ENCODE results near the gene PRKRIP1.
"Not testable (repeated sequence)": the region's sequence is repeated elsewhere in the genome, so short reads cannot be mapped to it uniquely, and the experiment has no call there.

The PRKRIP1 gene, protein sequence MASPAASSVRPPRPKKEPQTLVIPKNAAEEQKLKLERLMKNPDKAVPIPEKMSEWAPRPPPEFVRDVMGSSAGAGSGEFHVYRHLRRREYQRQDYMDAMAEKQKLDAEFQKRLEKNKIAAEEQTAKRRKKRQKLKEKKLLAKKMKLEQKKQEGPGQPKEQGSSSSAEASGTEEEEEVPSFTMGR

DNA sequence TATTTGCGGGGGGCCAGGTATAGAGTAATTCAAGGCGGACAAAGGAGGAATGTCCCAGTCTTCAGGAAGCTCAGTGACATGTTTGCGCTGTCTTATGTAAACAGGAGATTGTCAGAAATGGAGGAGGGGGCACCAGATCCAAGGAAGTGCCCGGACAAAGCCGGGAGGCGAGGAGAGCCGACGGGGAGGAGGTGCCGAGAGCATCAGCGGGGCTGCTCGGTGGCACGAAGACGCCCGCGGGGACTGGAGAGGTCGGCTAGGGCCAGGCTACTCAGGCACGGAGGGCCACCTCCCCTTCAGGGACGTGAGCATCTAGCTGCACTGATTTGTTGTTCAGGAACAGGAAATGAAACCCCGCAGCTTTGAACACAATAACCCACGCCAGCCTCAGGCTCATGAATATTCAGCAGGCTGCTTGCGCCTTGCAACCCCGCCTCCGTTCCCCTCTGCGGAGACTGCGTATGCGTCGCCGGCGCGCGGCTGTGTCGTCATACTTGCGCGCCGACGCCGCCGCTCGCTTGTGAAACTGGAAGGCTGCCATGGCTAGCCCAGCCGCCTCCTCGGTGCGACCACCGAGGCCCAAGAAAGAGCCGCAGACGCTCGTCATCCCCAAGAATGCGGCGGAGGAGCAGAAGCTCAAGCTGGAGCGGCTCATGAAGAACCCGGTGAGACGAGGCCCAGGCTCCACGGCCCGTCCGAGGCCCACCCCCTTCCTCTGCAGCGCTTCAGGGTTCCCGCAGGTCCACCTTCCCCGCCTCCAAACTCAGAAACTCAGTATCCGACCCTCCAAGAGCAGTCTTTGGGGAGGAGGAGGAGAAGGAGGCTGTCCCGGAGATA, at the start of gene PRKRIP1:
Gene PRKRIP1, plus strand, starts transcription at position 491 of the 837 bp plus-strand sequence. Its CDS starts 49 bp downstream, at position 540.
- peak; percentile 88 for DNase-seq

DNA sequence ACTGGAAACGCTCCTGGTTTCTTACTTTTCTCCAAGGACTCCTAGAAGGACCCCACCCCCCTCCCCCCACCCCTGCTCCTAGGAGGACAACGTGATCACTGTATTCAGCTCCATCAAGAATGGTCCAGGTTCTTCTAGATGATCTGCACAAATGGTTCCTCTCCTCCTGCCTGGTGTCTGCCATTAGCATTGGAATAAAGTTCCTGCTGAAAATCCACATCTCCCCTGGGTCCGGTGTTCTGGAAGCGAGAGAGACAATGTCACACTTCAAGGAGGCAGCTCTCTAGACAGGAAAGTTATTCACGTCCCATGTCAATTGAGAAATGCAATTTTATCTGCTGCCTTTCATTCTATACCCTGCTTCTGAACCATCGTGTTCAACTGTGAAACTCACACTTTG, 49.2 kb upstream of the PRKRIP1 start:
- not testable (repeated sequence) for DNase-seq

DNA sequence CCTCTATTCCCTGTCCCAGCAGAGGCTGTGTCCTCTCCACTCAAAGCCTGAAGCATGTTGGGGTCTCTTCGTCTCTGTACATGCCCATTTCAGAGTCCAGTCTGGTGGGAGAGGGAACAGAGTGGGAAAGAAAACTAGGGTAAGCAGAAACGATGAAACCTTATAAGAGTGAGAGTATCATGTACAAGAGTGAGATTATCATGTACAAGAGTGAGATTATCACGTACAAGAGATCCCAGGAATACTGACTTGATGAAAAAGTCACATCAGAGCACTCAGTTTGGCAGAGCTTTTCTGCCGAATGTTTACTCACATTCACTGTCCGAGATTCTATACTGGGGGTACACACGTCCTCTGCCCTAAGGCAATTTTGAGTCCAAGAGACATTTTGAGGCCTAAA, 39.8 kb upstream of the PRKRIP1 start, which contains the start of gene SPDYE6:
Gene SPDYE6, minus strand, starts transcription at position 101 of the 400 bp plus-strand sequence. CDS start 421 bp downstream, outside the sequence.
- DNase-seq = not testable (repeated sequence)

DNA sequence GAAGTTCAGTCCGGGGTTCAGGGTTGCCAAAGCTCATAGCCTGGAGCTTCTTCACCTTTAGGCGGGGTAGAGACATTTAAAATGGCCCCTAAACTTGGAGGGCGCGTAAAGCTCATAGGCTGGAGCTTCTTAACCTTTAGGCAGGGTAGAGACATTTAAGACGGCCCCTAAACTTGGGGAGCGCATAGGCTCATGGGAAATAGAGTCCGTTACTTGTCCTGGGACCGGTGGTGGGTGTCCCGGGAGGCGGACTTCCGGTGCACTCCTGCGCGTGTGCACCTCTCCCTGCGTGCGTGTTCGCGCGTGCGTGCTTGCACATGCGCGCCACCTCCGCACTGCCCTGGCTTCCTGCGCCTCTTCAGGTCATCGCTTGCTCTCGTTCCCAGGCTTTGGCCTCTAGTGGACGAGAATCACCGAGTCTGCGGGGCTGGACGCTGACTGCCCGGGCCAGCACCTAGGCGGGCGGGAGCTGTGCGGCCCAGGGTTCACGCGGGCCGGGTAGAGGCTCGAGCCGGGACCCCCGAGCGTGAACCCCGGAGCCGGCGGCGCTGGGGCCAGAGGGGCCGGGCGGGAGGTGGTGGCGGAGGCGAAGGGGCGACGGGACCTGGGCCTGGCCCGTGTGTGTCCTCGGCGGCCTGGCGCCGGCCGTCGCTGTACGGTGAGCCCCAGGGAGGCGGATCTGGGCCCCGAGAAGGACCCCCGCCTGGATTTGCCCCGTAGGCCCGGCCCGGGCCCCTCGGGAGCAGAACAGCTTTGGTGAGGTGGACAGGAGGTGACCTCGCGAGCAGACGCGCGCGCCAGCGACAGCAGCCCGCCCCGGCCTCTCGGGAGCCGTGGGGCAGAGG, 32.4 kb upstream of the PRKRIP1 start:
- DNase-seq = peak; percentile 94

DNA sequence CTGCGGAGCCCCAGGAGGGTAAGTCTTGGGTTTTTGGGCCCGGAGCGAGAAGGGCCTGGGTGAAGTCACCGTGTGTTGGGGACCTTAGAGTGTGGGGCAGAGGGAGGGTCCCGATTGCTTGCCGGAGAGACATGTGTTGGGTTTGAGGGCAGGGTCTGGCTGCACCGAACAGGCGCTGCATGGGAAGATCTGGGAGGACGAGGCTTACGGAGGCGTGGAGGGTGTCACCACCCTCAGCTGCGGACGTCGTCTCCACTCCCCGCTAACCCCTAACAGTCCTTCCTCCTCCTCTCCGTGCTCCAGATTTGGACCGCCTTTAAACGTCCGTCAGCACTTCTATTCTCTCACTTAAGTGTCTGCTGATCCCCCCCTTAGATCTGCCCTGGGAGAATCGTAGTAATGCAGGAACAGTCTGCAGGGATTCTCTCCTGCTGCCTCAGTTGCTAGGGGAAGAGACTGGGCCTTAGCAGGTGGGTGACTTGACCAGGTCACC, 31.7 kb upstream of the PRKRIP1 start:
- not testable (repeated sequence) for DNase-seq

DNA sequence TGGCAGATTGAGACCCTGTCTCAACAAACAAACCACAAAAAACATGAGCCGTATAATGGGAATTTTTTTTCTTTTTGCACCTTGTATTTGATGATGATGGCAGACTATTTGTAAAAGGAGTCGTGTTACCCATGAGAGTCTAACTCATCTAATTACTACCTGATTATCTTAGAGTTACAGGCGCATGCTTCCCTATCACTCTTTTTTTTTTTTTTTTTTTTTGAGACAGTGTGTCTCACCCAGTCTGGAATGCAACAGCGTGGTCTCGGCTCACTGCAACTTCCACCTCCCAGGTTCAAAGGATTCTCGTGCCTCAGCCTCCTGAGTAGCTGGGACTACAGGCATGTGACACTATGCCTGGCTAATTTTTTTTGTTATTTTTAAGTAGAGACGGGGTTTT, 30.8 kb upstream of the PRKRIP1 start:
- not testable (repeated sequence) for DNase-seq

DNA sequence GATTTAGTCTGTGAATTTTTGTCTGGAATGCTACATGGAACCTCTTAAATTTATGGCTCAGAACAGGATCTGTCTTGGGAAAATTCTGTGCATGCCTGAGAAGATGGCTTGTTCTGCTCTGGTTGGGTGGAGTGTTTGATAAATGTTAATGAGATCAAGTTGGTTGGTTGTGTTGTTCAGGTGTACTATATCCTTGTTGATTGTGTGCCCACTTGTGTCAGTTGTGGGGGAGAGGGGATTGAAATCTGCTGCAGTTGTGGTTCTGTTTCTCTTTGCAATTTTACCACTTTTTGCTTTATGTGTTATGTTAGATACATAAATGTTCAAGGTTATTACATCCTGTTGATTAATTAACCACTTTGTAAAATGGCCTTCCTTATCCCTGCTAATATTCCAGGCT, 26.1 kb upstream of the PRKRIP1 start:
- not testable (repeated sequence) for DNase-seq

DNA sequence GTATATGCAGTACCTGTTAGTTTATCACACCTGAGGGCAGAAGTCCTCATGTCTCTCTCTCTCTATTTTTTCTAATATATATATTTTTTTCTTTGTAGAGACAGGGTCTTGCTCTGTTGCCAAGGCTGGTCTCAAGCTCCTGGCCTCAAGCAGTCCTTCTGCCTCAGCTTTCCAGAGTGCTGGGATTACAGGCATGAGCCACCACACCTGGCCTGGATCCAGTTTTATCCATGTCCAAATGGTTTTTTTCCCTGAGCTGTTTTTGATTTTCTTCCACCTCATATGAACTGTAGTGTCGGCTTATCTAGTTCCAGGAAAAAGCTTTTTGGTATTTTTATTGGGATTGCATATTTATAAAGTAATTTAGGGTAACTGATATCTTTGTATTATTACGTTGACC, 23.4 kb upstream of the PRKRIP1 start:
- not testable (repeated sequence) for DNase-seq

DNA sequence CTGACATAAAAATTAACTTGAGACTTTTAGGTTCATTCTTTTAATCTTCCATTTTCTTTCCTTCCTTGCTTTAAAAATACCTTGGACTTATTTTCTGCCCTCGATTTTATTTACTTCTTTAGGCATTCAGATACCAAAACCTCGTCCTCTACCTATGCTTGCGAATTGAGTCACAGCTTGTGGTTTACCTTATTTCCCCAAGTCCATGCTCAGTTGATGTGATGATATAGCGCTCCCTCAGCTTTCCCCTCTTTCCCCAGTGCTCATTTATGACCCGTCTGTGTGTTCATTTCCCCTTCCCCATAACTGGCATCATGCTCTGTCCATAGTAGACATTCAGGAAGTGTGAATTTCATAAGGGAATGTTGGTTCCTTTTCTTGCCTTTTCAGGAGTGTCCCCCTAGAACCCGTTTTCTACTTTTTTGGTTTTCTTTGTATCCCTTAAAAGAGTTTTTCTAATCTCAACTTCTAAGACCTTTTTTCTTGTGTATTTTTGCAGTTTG, 19.1 kb upstream of the PRKRIP1 start:
- no peak for DNase-seq

DNA sequence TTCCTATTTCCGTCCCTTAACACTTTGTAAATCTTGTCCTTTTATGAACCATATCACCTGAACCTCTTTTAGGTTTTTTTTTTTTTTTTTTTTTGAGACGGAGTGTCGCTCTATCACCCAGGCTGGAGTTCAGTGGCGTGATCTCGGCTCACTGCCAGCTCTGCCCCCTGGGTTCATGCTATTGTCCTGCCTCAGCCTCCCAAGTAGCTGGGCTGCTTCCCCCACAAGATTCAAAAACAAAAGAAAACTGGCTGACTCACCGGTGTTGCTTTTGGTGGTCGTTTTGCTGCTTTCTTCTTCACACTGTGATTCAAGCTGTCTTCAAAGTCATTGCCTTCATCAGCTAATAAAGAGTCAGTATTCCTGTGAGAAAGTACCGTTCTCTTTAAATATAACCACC, 15.3 kb upstream of the PRKRIP1 start:
- DNase-seq = not testable (repeated sequence)

DNA sequence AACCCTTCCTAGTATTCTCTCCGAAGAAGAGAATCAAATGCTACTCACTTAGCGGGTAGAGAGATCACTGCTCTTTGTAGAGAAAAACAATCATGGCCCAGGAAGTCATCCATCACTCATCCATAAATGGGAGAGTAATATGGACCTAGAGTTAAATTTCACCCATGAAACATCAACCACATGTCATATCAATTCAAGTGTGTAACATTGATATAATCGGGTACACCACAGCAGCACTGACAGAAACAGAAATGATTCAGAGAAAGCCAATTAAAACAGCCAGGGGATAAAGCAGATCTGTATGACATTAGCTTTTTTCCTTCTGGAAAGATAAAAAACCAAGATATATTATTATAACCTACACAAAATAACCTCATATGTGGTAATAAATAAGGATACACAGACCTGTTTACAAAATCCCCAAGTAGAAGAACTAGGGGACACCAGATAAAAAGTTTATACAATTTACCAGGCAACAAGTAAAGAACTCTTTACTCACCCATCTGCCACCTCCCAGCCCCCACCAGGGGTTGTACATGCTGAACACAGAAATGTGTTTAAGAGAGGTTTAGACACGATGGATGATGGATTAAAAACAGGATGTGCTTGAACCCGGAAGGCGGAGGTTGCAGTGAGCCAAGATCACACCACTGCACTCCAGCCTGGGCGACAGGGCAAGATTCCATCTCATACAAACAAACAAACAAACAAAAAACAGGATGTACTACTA, 14.3 kb upstream of the PRKRIP1 start:
- DNase-seq = not testable (repeated sequence)

DNA sequence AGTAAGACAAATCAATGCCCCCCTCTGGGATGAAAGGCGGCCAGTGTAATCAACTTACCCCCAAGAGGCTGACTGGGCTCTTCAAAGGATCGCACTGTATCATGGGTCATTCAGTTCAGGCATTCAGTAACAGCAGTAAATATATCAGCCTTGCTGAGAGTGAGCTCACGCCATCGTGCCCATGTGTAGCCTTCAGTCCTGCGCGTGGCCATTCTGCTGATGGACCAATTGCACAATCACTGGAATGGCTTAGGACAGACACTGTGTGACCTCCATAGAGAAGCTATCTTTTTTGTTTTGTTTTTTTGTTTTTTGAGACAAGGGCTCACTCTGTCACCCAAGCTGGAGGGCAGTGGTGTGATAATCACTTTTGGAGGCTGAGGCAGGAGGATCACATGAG, 9.1 kb upstream of the PRKRIP1 start:
- no peak for DNase-seq

DNA sequence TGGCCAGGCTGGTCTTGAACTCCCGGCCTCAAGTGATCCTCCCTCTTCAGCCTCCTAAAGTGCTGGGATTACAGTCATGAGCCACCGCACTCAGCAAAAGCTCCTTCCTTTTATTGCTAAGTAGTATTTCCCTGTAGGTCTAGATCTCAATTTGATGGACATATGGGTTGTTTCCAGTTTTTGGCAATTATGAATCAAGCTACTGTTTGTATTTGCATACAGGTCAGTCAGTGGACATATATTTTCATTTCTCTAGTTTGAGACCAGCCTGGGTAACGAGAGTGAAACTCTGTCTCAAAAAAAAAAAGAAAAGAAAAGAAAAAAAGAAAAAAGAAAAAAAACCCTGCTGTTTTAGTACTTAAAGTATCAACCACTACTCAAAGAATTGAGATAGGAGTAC, 6.4 kb upstream of the PRKRIP1 start:
- no peak for DNase-seq

DNA sequence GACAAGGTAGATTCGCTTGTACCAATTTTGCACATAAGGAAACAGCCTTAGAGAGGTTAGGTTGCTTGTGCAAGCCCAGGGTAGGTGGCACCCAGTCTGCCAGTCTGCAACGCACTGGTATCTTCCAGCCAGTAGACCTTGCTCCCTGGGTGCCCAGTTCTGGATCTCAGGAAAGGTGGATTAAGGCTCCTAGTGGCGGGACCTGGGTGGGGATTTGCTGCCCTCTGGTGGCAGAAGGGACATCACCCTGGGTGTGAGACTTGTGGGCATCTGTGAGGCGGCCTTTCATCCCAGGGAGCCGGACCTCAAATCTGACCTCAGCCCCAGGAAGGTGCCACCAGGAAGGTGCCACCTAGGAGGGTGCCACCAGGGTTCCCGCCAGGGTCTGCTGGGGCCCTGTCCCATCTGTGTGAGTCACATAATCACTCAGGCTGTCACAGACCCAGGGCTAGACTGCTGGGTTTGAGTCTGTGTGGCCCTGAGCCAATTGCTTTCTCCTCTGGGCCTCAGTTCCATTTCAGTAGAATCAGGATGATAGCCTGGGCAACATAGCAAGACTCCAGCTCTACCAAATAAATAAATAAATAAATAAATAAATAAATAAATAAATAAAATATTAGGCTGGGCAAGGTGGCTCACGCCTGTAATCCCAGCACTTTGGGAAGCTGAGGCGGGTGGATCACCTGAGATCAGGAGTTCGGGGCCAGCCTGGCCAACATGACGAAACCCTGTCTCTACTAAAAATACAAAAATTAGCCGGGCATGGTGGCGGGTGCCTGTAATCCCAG, 5.3 kb upstream of the PRKRIP1 start:
- peak; percentile 85 for DNase-seq

DNA sequence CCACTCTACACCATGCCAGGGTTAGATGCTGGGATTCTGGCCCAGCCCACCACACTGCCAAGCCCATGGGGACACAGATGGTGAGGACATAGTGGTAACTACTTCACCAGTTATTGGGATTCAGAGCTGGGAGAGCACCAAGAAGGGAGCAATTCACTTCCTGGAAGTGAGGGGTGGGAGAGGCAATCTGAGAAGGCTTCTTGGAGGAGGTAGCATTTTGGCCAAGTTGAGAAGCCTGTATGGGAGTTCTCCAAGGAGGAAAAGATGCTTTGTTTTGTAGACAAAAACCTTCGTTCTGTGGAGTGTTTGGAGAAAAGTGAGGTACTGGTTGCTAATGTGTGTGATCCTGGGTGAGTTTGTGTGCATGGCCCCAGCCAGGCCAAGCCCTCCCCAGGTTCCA, 3.8 kb upstream of the PRKRIP1 start:
- DNase-seq = no peak

DNA sequence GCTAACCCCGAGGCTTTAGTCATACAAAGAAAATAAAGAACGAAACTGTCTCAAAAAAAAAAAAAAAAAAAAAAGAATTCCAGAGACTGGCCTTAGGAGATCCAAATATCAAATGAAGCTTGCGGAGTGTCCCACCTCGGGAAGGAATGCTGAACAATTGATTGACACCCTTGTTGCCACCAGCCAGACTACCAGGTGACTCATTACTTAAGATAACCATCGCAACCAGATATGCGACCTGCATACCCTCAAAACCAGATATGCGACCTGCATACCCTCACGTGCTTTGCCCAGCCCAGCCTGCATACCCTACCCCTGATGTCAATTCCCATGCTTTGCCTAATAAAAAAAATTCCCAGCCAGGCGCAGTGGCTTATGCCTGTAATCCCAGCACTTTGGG, 2.7 kb upstream of the PRKRIP1 start:
- DNase-seq = no peak

DNA sequence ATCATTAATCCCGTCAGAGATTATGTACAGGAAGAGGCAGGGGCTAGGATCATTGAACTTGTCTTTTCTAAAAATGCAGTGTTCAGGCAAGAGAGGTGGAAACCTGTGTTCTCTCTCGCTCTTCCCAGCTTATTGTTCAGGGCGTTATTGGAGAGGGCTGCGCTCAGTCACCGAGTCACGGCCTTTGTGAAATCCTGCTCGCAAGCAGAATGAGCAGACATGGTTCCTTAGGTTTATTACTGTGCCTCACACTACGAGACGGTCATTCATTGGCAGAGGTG, 631 bp upstream of the PRKRIP1 start:
- no peak for DNase-seq

DNA sequence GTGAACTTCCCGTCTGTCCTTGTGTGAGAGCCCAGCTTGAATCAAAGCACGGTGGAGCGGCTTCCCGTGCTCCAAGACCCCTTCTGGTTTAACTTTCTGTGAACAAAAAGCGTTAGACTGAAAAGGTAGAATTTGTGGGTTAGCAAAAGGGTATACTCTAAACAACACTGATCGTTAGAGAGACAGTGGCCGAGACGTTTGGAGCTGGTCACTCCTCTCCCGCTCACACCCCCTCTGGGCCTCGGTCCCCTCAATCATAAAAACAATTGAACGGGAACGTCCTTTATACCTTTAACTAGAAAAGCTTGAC, 502 bp downstream of the PRKRIP1 start:
- no peak for DNase-seq

DNA sequence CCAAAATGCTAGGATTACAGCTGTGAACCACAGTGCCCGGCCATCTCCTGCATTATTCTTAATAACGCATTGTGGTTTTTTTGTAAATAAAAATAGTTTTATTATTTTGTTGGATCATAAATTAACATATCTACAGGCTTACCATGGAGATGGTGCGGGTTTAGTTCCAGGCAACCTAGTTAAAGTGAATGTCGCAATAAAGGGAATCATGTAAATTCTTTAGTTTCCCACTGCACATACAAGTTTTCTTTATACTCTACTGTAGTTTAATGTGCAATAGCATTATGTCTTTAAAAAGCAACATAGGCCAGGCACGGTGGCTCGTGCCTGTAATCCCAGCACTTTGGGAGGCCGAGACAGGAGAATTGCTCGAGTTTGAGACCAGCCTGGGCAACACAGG, 2.4 kb downstream of the PRKRIP1 start:
- no peak for DNase-seq

DNA sequence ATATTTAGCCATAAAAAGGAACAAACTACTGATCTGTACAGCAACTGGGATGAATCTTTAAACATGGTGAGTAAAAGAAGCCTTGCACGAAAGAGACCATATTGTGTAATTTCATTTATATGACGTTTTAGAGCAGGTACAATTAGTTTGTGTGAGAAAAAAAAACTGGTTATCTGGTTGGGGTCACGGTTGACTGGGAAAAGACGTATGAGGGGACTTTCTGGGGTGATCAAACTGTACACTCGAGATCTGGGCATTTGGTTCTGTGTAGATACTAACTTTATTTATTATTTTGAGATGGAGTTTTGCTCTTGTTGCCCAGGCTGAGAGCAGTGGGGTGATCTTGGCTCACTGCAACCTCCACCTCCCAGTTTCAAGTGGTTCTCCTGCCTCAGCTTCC, 4.2 kb downstream of the PRKRIP1 start:
- no peak for DNase-seq

DNA sequence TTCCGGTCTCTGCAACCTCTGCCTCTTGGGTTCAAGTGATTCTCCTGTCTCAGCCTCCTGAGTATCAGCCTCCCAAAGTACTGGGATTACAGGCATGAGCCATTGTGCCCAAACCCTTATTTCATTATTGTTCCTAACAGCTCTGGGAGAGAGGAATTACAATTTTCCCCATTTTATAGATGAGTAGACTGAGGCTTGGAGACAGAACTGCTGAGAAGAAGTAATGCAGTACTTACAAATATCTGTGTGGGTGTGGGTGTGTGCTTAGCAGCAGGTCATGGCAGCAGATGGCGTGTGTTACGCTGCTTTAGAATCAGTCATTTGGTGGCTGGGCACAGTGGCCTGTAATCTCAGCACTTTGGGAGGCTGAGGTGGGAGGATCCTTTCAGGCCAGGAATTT, 7.4 kb downstream of the PRKRIP1 start:
- no peak for DNase-seq
